SK-N-SH (cell line): ENCODE data around the gene MIPOL1. TPM values are rescaled to one million over a fixed set of nuclear protein-coding genes. Genes with fewer than 3 reads are reported as not detected.
A peak's percentile ranks its signal among the peaks of the same experiment; 100 is the strongest.

Experiments
- CTCF ChIA-PET: fragments of 300-600, 350-600 bp; formaldehyde crosslinking; extraction: SDS; loops from one replicate; lab custom pipeline; 2021; lab: Yijun Ruan, JAX
- POLR2A ChIA-PET: fragments of 350-600 bp; sonication (Branson Sonifier 250); formaldehyde crosslinking; extraction: SDS; loops from one replicate; lab custom pipeline; 2020; ENCODE audit warnings: antibody characterized with exemption, inconsistent platforms; lab: Yijun Ruan, JAX
- DNase-seq: peaks from one replicate; pipeline ENCODE4 v3.0.0; 2012
- H2AFZ ChIP-seq: fragments of 200-600 bp; sonication (generic); 2 replicates; pipeline ENCODE4 v1.8.1; 2016; ENCODE audit warnings: antibody characterized with exemption, mild to moderate bottlenecking, low read depth
- H3F3A ChIP-seq: fragments of 200-600 bp; sonication (generic); replicated peaks from 2 replicates; pipeline ENCODE3; 2016; ENCODE audit warnings: antibody characterized with exemption, mild to moderate bottlenecking; ENCODE audit not compliant: insufficient read depth
- H3K27ac ChIP-seq, 2 experiments: fragments of 200-500 bp in 1 of 2; fragments of 200-600 bp in 1 of 2; sonication (Bioruptor generic) in 1 of 2; sonication (generic), shearing (Covaris generic) in 1 of 2; 2 replicates each; pipeline versions ENCODE4 v1.5.1 to v1.6.1; 2014 to 2016; ENCODE audit warnings: low read depth in 2 of 2, inconsistent platforms in 1 of 2, low read length in 1 of 2, mild to moderate bottlenecking in 1 of 2, mixed read lengths in 1 of 2
- H3K27me3 ChIP-seq: fragments of 200-600 bp; sonication (generic), shearing (Covaris generic); 2 replicates; pipeline ENCODE4 v1.6.1; 2016; ENCODE audit warnings: mixed run types; ENCODE audit not compliant: insufficient read depth
- H3K36me3 ChIP-seq, 2 experiments: fragments of 200-500 bp in 1 of 2; fragments of 200-600 bp in 1 of 2; sonication (Bioruptor generic) in 1 of 2; sonication (generic) in 1 of 2; replicated peaks in 1 of 2; 2 replicates each; pipeline versions ENCODE3 to v1.5.1; 2014 to 2016; ENCODE audit warnings: low read length in 1 of 2, mild to moderate bottlenecking in 1 of 2; ENCODE audit not compliant: insufficient read depth in 2 of 2, control insufficient read depth in 1 of 2
- H3K4me1 ChIP-seq, 2 experiments: fragments of 200-500 bp in 1 of 2; fragments of 200-600 bp in 1 of 2; sonication (Bioruptor generic) in 1 of 2; sonication (generic), shearing (Covaris generic) in 1 of 2; 2 replicates each; pipeline versions ENCODE4 v1.5.1 to v1.6.1; 2014 to 2016; ENCODE audit warnings: low read depth in 1 of 2, low read length in 1 of 2, mixed run types in 1 of 2; ENCODE audit not compliant: insufficient read depth in 2 of 2, control insufficient read depth in 1 of 2
- H3K4me2 ChIP-seq: fragments of 200-600 bp; sonication (generic), shearing (Covaris generic); 2 replicates; pipeline ENCODE4 v1.6.1; 2017; ENCODE audit warnings: mixed run types
- H3K4me3 ChIP-seq, 2 experiments: fragments of 200-500 bp in 1 of 2; fragments of 200-600 bp in 1 of 2; sonication (Bioruptor generic) in 1 of 2; sonication (generic), shearing (Covaris generic) in 1 of 2; 2 replicates each; pipeline versions ENCODE4 v1.5.1 to v1.8.1; 2014 to 2016; ENCODE audit warnings: low read depth in 2 of 2, inconsistent platforms in 1 of 2, low read length in 1 of 2, mild to moderate bottlenecking in 1 of 2, mixed read lengths in 1 of 2, moderate library complexity in 1 of 2
- H3K79me2 ChIP-seq: fragments of 200-600 bp; sonication (generic); 2 replicates; pipeline ENCODE4 v1.8.1; 2017; ENCODE audit warnings: mild to moderate bottlenecking; ENCODE audit not compliant: insufficient read depth
- H3K9ac ChIP-seq: fragments of 200-600 bp; sonication (generic); 2 replicates; pipeline ENCODE4 v1.6.1; 2017; ENCODE audit warnings: mixed run types
- H3K9me2 ChIP-seq: fragments of 200-600 bp; sonication (generic); 2 replicates; pipeline ENCODE4 v1.6.1; 2017; ENCODE audit warnings: mixed run types
- H3K9me3 ChIP-seq: fragments of 200-600 bp; sonication (generic); 2 replicates; pipeline ENCODE4 v1.6.1; 2017; ENCODE audit warnings: mixed run types, mild to moderate bottlenecking, moderate library complexity
- H4K20me1 ChIP-seq: fragments of 200-600 bp; sonication (generic); 2 replicates; pipeline ENCODE4 v1.6.1; 2017; ENCODE audit warnings: mild to moderate bottlenecking, mixed run types; ENCODE audit not compliant: insufficient read depth
- CTCF ChIP-seq: fragments of 200-600 bp; sonication (generic); IDR thresholded peaks from 2 replicates; pipeline ENCODE4 v1.6.1; 2017; ENCODE audit warnings: antibody characterized with exemption, mild to moderate bottlenecking, moderate library complexity
- ELF1 ChIP-seq: IDR thresholded peaks from 2 replicates; pipeline ENCODE4 v1.4.0; 2012
- FOXM1 ChIP-seq: IDR thresholded peaks from 2 replicates; pipeline ENCODE4 v1.4.0; 2012; ENCODE audit warnings: low read depth, mild to moderate bottlenecking
- REST ChIP-seq: IDR thresholded peaks from 2 replicates; pipeline ENCODE4 v1.6.1; 2012; ENCODE audit warnings: mild to moderate bottlenecking, low read depth, low read length, moderate library complexity
- RFX5 ChIP-seq: IDR thresholded peaks from 2 replicates; pipeline ENCODE4 v1.6.1; 2012; ENCODE audit warnings: mild to moderate bottlenecking, improper control_type of control experiment, low read length
- SIN3A ChIP-seq: IDR thresholded peaks from 2 replicates; pipeline ENCODE4 v1.6.1; 2012; ENCODE audit warnings: low read depth, mild to moderate bottlenecking, low read length, moderate library complexity, borderline replicate concordance
- TAF1 ChIP-seq: IDR thresholded peaks from 2 replicates; pipeline ENCODE4 v1.6.1; 2012; ENCODE audit warnings: low read depth, mild to moderate bottlenecking, low read length, moderate library complexity, borderline replicate concordance
- WGBS: methylation state at CpG from one replicate; pipeline ENCODE4 v1.1.6; 2017; ENCODE audit warnings: low lambda C conversion rate; 5-methylcytosine and 5-hydroxymethylcytosine counted together
- polyA plus RNA-seq, 3 experiments: library from polyadenylated mRNA; depleted of rRNA; stranded (reverse); fragments of >200 nt; gene quantifications; 2 replicates each; pipeline ENCODE4 v1.2.3, GENCODE V29; 2012

MIPOL1 gene
- polyA plus RNA-seq, 1 of the 3 experiments (the other 2 are of a cell fraction) = 0.23 TPM

DNA sequence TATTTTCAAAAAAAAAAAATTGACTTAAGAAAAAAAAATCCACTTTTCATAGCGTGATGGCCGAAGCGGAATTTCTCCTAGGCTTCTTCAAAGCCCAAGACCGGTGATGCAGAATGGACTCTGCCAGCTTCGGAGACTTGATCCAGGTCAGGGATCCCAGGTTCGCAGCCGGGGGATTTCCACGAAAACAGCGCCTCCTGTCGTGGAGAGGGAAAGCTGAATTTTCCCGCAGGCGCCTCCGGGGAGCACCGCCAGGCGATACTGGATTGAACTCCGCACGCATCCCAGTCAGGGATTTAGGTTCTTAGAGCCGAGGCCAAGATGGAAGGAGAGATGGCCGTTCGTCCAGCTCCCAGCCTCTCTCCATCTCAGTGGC lies 399.8 kb downstream of the MIPOL1 start:
- no peak for TF ChIP-seq TAF1
- TF ChIP-seq CTCF = peak; percentile 44
- TF ChIP-seq REST = no peak
- no peak for TF ChIP-seq FOXM1
- no peak for TF ChIP-seq RFX5
- TF ChIP-seq ELF1 = no peak
- Histone ChIP-seq H2AFZ (no peak overlapping the region), H3K27ac (no peak overlapping the region), H3K9me3 (no peaks in the 10 kb centered on the region), H4K20me1 (no peaks in the 10 kb centered on the region), H3K4me1 (no peaks in the 10 kb centered on the region), H3F3A (no peaks in the 10 kb centered on the region), H3K4me3 (no peak overlapping the region), H3K36me3 (no peaks in the 10 kb centered on the region), H3K27me3 (peaks cover 28% of the 10 kb centered on the region), H3K79me2 (no peaks in the 10 kb centered on the region), H3K9me2 (no peaks in the 10 kb centered on the region), H3K9ac (no peak overlapping the region), H3K4me2 (no peak overlapping the region)
- 9% methylated on average over 10 of the region's 20 CpGs for WGBS
- ChIA-PET POLR2A (no interaction called here), CTCF (interaction anchor here (0.9 kb wide), 1 partner anchor 8 kb away, joined by 3 read pairs; no protein-coding TSS in a partner anchor)
- no peak for DNase-seq

GRCh38 chr14:37597914-37598746 lies 400.4 kb downstream of the MIPOL1 start:
- Histone ChIP-seq H2AFZ (no peak overlapping the region), H3K36me3 (no peaks in the 10 kb centered on the region), H3K9me2 (no peaks in the 10 kb centered on the region), H3K4me1 (no peaks in the 10 kb centered on the region), H3K9me3 (no peaks in the 10 kb centered on the region), H3K27me3 (peaks cover 22% of the 10 kb centered on the region), H3K79me2 (no peaks in the 10 kb centered on the region), H3K4me2 (no peak overlapping the region), H4K20me1 (no peaks in the 10 kb centered on the region), H3K4me3 (no peak overlapping the region), H3K9ac (no peak overlapping the region), H3K27ac (no peak overlapping the region), H3F3A (no peaks in the 10 kb centered on the region)
- TF ChIP-seq SIN3A = no peak
- no peak for DNase-seq
- ChIA-PET CTCF (no interaction called here), POLR2A (no interaction called here)
- 20% methylated on average over 2 of the region's 50 CpGs for WGBS
